NB4 (cell line): Measurements from ENCODE around the gene MARK3.

ENCODE experiments used
- DNase-seq: peaks from one replicate; pipeline ENCODE4 v3.0.0; 2010; ENCODE audit warnings: low read depth
- H3K4me3 ChIP-seq: one replicate; pipeline ENCODE4 v1.5.1; 2011; ENCODE audit warnings: mild to moderate bottlenecking, low read depth, low read length, moderate library complexity
- CTCF ChIP-seq: IDR thresholded peaks from one replicate; pipeline ENCODE4 v1.5.1; 2012; ENCODE audit warnings: low read depth, low read length
- MAX ChIP-seq: IDR thresholded peaks from 2 replicates; pipeline ENCODE4 v1.6.1; 2011; ENCODE audit warnings: low read depth, low read length
- MYC ChIP-seq: IDR thresholded peaks from 2 replicates; pipeline ENCODE4 v1.6.1; 2011; ENCODE audit warnings: low read depth, low read length
- POLR2A ChIP-seq: IDR thresholded peaks from 2 replicates; pipeline ENCODE4 v1.6.1; 2011; ENCODE audit warnings: mild to moderate bottlenecking; ENCODE audit not compliant: insufficient read length; ENCODE audit errors: extremely low read depth

The MARK3 gene

GRCh38 chr14:103416916-103417315 lies 31.7 kb downstream of the MARK3 start:
- H3K4me3 ChIP-seq, result peak overlapping the region; percentile 22
- DNase-seq, result peak; percentile 32
- TF ChIP-seq CTCF (no peak), MAX (no peak), MYC (no peak), POLR2A (no peak)

- H3K4me3 ChIP-seq, result peak overlapping the region; percentile 10
- TF ChIP-seq MYC (peak; percentile 75), CTCF (no peak), MAX (peak; percentile 86), POLR2A (no peak)
- peak; percentile 94 for DNase-seq
Observed at GRCh38 chr14:103418481-103418818, 33.2 kb downstream of the MARK3 start.

- no peak overlapping the region for H3K4me3 ChIP-seq
- TF ChIP-seq POLR2A, result no peak
- TF ChIP-seq MAX, result no peak
- no peak for TF ChIP-seq CTCF
- DNase-seq, result no peak
Observed at GRCh38 chr14:103421556-103421955, 36.3 kb downstream of the MARK3 start.

GRCh38 chr14:103423050-103423461 lies 37.8 kb downstream of the MARK3 start:
- peak; percentile 73 for DNase-seq
- TF ChIP-seq MAX (no peak), CTCF (no peak), POLR2A (no peak), MYC (no peak)
- H3K4me3 ChIP-seq, result no peak overlapping the region

- peak; percentile 72 for DNase-seq
- no peak overlapping the region for H3K4me3 ChIP-seq
- TF ChIP-seq CTCF, result no peak
- TF ChIP-seq MYC, result no peak
- TF ChIP-seq MAX, result no peak
Observed at GRCh38 chr14:103427485-103428443, 42.5 kb downstream of the MARK3 start.
